ENCODE data around the gene FGF11. TPM values are rescaled to one million over a fixed set of nuclear protein-coding genes. Genes with fewer than 3 reads are reported as not detected.

The FGF11 gene
- total and polyA plus RNA-seq, 2 of the 13 experiments (the other 11 are each of a cell fraction or from before 2014, with no cell fraction given), result 0.20 to 7.6 TPM

- TF ChIP-seq SAP130 (CRISPR knock-in tag; IDR thresholded peaks at IDR 0.05; ENCODE audit: low read depth) (peak; percentile 88), ZBTB14 (CRISPR knock-in tag; IDR thresholded peaks at IDR 0.05) (no peak; the same call in 1 of the 2 replicates), SMAD9 (CRISPR knock-in tag; IDR thresholded peaks at IDR 0.05) (no peak), KDM2A (CRISPR knock-in tag; IDR thresholded peaks at IDR 0.05; ENCODE audit: borderline replicate concordance, low read depth) (peak; percentile 63), TCF12 (IDR thresholded peaks at IDR 0.05) (no peak), TCF12 (CRISPR knock-in tag; IDR thresholded peaks at IDR 0.05) (no peak), MAZ (IDR thresholded peaks at IDR 0.05; ENCODE audit: borderline replicate concordance, low read depth, low read length) (peak; percentile 98), MAZ (CRISPR knock-in tag; IDR thresholded peaks at IDR 0.05; ENCODE audit: low read depth) (peak; percentile 98), FOXJ3 (CRISPR knock-in tag; IDR thresholded peaks at IDR 0.05; ENCODE audit: borderline replicate concordance) (peak; percentile 60; the same call in 1 of the 2 replicates), HDAC1 (CRISPR knock-in tag; IDR thresholded peaks at IDR 0.05) (peak; percentile 76; the same call in 1 of the 2 replicates), ZNF687 (CRISPR knock-in tag; IDR thresholded peaks at IDR 0.05) (peak; percentile 92), ZNF264 (CRISPR knock-in tag; IDR thresholded peaks at IDR 0.05) (peak; percentile 64; the same call in 1 of the 2 replicates), ZMYM2 (CRISPR knock-in tag; IDR thresholded peaks at IDR 0.05) (no peak), RAD21 (CRISPR knock-in tag; IDR thresholded peaks at IDR 0.05) (peak; percentile 44; the same call in 1 of the 2 replicates), TFAP4 (IDR thresholded peaks at IDR 0.05; ENCODE audit: borderline replicate concordance, low read depth) (peak; percentile 51; the same call in 1 of the 2 replicates), HMGA1 (CRISPR knock-in tag; conservative IDR thresholded peaks at IDR 0.05) (no peak), PRDM15 (CRISPR knock-in tag; IDR thresholded peaks at IDR 0.05) (peak; percentile 97), ZNF713 (CRISPR knock-in tag; IDR thresholded peaks at IDR 0.05) (no peak), NR3C1 (CRISPR knock-in tag; IDR thresholded peaks at IDR 0.05) (no peak), CBX5 (CRISPR knock-in tag; IDR thresholded peaks at IDR 0.05; ENCODE audit: borderline replicate concordance) (peak; percentile 57; the same call in 1 of the 2 replicates)
Measured at GRCh38 chr17:7484067-7484918, 45.0 kb downstream of the FGF11 start, which contains the start of gene POLR2A (continued).

Data from HepG2 (cell line).